Colonic mucosa (tissue), 4 donors: ENCODE data around the gene UBAP2L. TPM values are rescaled to one million over a fixed set of nuclear protein-coding genes. Genes with fewer than 3 reads are reported as not detected.

Experiments used
- DNase-seq: peaks from one replicate; pipeline ENCODE4 v3.0.0-alpha.2; 2020
- H3K27ac ChIP-seq: fragments of 200-600 bp; one replicate; pipeline ENCODE4 v1.8.0; 2021
- H3K27me3 ChIP-seq: fragments of 200-600 bp; one replicate; pipeline ENCODE4 v1.8.0; 2021
- H3K36me3 ChIP-seq: fragments of 200-600 bp; one replicate; pipeline ENCODE4 v1.8.0; 2021
- H3K4me1 ChIP-seq: fragments of 200-600 bp; one replicate; pipeline ENCODE4 v1.8.0; 2021; ENCODE audit warnings: mild to moderate bottlenecking
- H3K4me3 ChIP-seq: fragments of 200-600 bp; one replicate; pipeline ENCODE4 v1.8.0; 2021
- H3K9ac ChIP-seq, 2 donors: one replicate each; pipeline ENCODE4 v1.7.0; 2013; ENCODE audit warnings: control low read depth in 2 of 2, low read depth in 2 of 2, low read length in 2 of 2
- H3K9me3 ChIP-seq: fragments of 200-600 bp; one replicate; pipeline ENCODE4 v1.8.0; 2021
- intact Hi-C: fragments of 100-400 bp; cut with DNase I; formaldehyde crosslinking; loops from one replicate; pipeline ENCODE4 v1.14.1; 2022
- total RNA-seq, 2 donors: library from RNA; stranded (reverse); fragmentation: NEBNext Ultra II Directional in 1 of 2; extraction: Animal tissue kit (Norgen Biotek cat#: 25700) in 1 of 2; gene quantifications; one replicate each; pipeline ENCODE4 v1.2.1, GENCODE V29; 2021
- TF ChIP-seq, protein P1 (sequence below): fragments of 200-600 bp; IDR thresholded peaks from one replicate; pipeline ENCODE4 v1.8.0; 2022; ENCODE audit warnings: antibody characterized with exemption, mild to moderate bottlenecking
- donor health status: healthy.
- donor health status: DM: no; HTN: no; CAD: no.
- donor health status: DM: no; HTN: no; CAD: no.

The UBAP2L gene
- total RNA-seq, 2 donors from 2014 or later, result 84.8 to 102 TPM

DNA sequence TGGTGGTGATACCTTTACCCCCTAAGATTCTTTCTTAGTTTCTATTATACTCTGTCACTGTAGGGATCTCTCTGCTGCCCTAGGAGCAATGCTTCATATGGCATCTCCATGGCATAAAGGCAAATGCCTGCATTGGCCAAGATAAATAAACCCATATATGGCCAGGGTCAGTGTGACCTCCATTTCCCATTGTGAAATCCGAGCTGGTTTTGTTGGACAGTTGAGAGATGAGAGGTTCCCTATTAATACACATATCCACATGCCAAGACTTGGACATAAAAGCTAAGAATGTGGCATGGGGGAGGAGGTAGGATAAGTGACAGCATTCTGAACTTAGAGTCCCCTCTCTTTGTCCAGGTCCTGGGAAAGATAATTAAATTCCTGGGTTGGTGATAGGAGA is 30.2 kb upstream of the UBAP2L start:
- Histone ChIP-seq H3K4me1 (peaks cover 6% of the 10 kb centered on the region), H3K9ac (no peak overlapping the region), H3K27ac (no peak overlapping the region), H3K27me3 (no peaks in the 10 kb centered on the region), H3K9me3 (no peaks in the 10 kb centered on the region), H3K4me3 (no peak overlapping the region), H3K36me3 (no peaks in the 10 kb centered on the region)
- intact Hi-C loops, result loop anchor here (10.0 kb wide), 2 partner anchors 74 to 144 kb away; no protein-coding TSS in a partner anchor
- TF ChIP-seq, protein P1, sequence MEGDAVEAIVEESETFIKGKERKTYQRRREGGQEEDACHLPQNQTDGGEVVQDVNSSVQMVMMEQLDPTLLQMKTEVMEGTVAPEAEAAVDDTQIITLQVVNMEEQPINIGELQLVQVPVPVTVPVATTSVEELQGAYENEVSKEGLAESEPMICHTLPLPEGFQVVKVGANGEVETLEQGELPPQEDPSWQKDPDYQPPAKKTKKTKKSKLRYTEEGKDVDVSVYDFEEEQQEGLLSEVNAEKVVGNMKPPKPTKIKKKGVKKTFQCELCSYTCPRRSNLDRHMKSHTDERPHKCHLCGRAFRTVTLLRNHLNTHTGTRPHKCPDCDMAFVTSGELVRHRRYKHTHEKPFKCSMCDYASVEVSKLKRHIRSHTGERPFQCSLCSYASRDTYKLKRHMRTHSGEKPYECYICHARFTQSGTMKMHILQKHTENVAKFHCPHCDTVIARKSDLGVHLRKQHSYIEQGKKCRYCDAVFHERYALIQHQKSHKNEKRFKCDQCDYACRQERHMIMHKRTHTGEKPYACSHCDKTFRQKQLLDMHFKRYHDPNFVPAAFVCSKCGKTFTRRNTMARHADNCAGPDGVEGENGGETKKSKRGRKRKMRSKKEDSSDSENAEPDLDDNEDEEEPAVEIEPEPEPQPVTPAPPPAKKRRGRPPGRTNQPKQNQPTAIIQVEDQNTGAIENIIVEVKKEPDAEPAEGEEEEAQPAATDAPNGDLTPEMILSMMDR, result no peak
- DNase-seq, result no peak

GRCh38 chr1:154191990-154192461 is 28.7 kb upstream of the UBAP2L start, which contains the start of gene TPM3:
Gene TPM3, minus strand, starts transcription at chr1:154192100. Its CDS starts 82 bp downstream, at chr1:154192018.
- Histone ChIP-seq H3K9ac (no peak within 1 kb of the TSS), H3K27me3 (no peaks in the 10 kb centered on the region), H3K9me3 (no peaks in the 10 kb centered on the region), H3K4me3 (no peak within 1 kb of the TSS), H3K36me3 (no peaks in the 10 kb centered on the region), H3K4me1 (no peaks in the 10 kb centered on the region), H3K27ac (no peak within 1 kb of the TSS)
- intact Hi-C loops, result loop anchor here (10.0 kb wide), 2 partner anchors 73 to 143 kb away; no protein-coding TSS in a partner anchor
- TF ChIP-seq, protein P1, result no peak
- no peak for DNase-seq

DNA sequence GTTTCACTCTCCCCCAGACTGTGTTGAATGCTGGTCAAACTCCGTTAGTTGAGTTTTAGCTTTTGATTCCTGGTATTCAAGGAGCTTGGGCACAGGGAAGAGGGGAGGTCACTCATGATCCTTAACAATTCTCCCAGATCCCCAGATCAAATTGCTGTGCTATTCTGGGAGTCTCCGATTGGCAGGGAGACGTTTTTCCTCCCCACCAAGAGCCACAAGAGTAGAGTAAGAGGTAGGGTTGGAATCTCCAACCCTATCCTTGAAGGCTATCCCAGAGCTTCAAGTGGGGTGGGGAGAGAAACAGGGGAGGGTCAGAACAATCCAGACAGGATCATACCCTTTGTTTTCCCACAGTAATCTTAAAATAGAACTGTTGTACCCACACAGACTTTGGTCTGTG is 28.3 kb upstream of the UBAP2L start:
- no peak for DNase-seq
- TF ChIP-seq, protein P1, result no peak
- Histone ChIP-seq H3K27me3 (no peaks in the 10 kb centered on the region), H3K27ac (no peak overlapping the region), H3K4me3 (no peak overlapping the region), H3K9me3 (no peaks in the 10 kb centered on the region), H3K36me3 (no peaks in the 10 kb centered on the region), H3K9ac (no peak overlapping the region), H3K4me1 (no peaks in the 10 kb centered on the region)
- intact Hi-C loops, result loop anchor here (10.0 kb wide), 2 partner anchors 72 to 142 kb away; no protein-coding TSS in a partner anchor

DNA sequence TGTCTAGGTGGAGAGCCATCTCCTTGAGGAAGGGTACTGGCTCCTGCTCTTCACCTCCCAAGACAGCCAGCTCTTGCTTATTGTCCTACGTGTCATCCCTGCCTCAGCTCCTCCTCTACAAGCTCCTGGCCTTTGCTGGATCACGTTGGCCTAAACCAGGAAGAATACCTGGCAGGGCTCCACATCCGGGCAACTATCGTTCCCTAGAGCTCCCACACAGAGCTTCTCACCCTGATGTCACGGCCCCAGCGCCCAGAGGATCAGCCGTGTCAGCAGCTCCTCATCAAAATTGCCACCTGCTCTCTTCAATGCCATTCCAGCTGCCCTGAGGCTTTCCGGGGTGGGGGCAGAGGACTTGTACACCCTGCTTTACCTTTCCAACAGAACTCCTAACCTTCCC is 26.9 kb upstream of the UBAP2L start:
- H3K27ac ChIP-seq, result no peak overlapping the region
- no peaks in the 10 kb centered on the region for H3K36me3 ChIP-seq
- intact Hi-C loops, result loop anchor here (10.0 kb wide), 2 partner anchors 71 to 141 kb away; no protein-coding TSS in a partner anchor
- H3K9ac ChIP-seq, result no peak overlapping the region
- H3K4me1 ChIP-seq, result no peaks in the 10 kb centered on the region
- H3K9me3 ChIP-seq, result no peaks in the 10 kb centered on the region
- no peak overlapping the region for H3K4me3 ChIP-seq
- TF ChIP-seq, protein P1, result no peak
- H3K27me3 ChIP-seq, result no peaks in the 10 kb centered on the region
- no peak for DNase-seq

DNA sequence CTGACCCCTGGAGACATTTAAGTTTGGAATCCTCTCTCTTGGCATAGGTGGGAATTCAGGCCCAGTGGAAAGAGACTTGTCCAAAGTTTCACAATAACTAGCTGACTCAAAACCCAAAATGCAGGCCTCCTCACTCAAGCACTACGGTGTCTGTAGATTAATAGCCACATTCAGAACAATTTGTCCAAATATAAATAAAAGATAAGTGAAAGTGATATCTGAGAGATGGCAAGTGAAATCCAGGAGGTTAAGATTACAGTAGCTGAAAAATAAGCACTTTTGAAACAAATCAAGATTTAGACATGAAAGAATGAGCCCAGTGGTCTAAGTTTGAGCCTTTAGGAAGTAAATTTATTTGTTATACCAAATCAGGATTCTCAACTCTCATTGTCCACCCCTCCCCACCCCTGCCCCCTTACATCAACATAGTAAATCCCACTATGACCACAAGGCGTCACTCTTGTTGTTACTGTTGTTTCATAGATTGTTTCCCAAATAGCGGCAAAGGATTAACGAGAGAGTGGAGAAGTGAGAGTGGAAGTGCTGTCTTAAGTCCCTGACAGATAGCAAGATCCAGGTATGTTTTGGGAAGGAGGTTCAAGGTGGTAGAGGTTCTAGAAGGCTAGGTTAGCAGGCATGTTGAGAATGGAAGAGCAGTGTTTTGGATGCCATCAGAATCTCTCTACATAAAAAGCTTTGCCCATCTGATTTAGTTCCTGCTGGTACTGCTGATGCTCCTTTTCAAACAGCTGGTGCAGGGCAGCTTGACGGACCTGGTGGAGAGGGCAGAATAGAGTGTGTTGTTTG is 21.8 kb upstream of the UBAP2L start:
- no peaks in the 10 kb centered on the region for H3K36me3 ChIP-seq
- no peak overlapping the region for H3K4me3 ChIP-seq
- no peaks in the 10 kb centered on the region for H3K27me3 ChIP-seq
- intact Hi-C loops, result loop anchor here (10.0 kb wide), 2 partner anchors 66 to 136 kb away; no protein-coding TSS in a partner anchor
- H3K9me3 ChIP-seq, result no peaks in the 10 kb centered on the region
- TF ChIP-seq, protein P1, result peak; percentile 30
- peak; percentile 40 for DNase-seq
- H3K9ac ChIP-seq, result no peak overlapping the region
- H3K4me1 ChIP-seq, result no peaks in the 10 kb centered on the region
- no peak overlapping the region for H3K27ac ChIP-seq
